GM12878 (cell line): ENCODE measurements around the gene PPP2R2B. TPM values are rescaled to one million over a fixed set of nuclear protein-coding genes. Genes with fewer than 3 reads are reported as not detected.

ENCODE experiments used
- ATAC-seq: fragments of 200-7000 bp; cut with Tn5 transposase; 3 replicates; pipeline ENCODE4 v1.9.1; 2020; ENCODE audit warnings: mild to moderate bottlenecking, moderate library complexity
- BruUV-seq: library from RNA; stranded (reverse); fragments of 400-500 nt; replicated peaks from 2 replicates; lab custom pipeline; 2021; lab: Mats Ljungman, UMichigan
- CTCF ChIA-PET: fragments of 300-600 bp; sonication (Branson Sonifier 250); formaldehyde crosslinking; extraction: SDS; loops from one replicate; lab custom pipeline; 2021; ENCODE audit warnings: inconsistent platforms; lab: Yijun Ruan, JAX
- POLR2A ChIA-PET: fragments of 350-600 bp; formaldehyde crosslinking; extraction: SDS; loops from one replicate; lab custom pipeline; 2021; ENCODE audit warnings: inconsistent platforms; lab: Charles Lee
- RAD21 ChIA-PET: fragments of 300-600 bp; sonication (Branson Sonifier 250); formaldehyde crosslinking; loops from one replicate; lab custom pipeline; 2023; ENCODE audit warnings: antibody characterized with exemption; ENCODE audit not compliant: unreplicated experiment; lab: Charles Lee
- SMC1A ChIA-PET: fragments of 300-600 bp; sonication (Branson Sonifier 250); formaldehyde crosslinking; loops from one replicate; lab custom pipeline; 2023; ENCODE audit not compliant: unreplicated experiment, uncharacterized antibody; lab: Charles Lee
- DNase-seq: peaks from one replicate; pipeline ENCODE4 v3.0.0-alpha.2; 2011; ENCODE audit warnings: low read depth, low spot score
- FAIRE-seq: peaks from 3 replicates; lab custom pipeline; 2011; peaks lifted over from hg19 to GRCh38; lab: Jason Lieb, UNC
- H2AFZ ChIP-seq: 2 replicates; pipeline ENCODE4 v1.6.0; 2011; ENCODE audit warnings: low read depth, low read length, control low read depth; ENCODE audit not compliant: control insufficient read depth
- H3K27ac ChIP-seq: 2 replicates; pipeline ENCODE4 v1.5.1; 2011; ENCODE audit warnings: control low read depth; ENCODE audit not compliant: control insufficient read depth, insufficient read depth
- H3K27me3 ChIP-seq, 2 experiments: replicated peaks in 1 of 2; 2 replicates each; pipeline versions ENCODE4 v1.6.0 to v1.6.1; 2011; ENCODE audit warnings: low read length in 1 of 2; ENCODE audit not compliant: control insufficient read depth in 2 of 2, insufficient read depth in 2 of 2
- H3K36me3 ChIP-seq, 2 experiments: 2 replicates each; pipeline ENCODE4 v1.5.1; 2011; ENCODE audit warnings: low read length in 1 of 2; ENCODE audit not compliant: control insufficient read depth in 2 of 2, insufficient read depth in 2 of 2
- H3K4me1 ChIP-seq: 2 replicates; pipeline ENCODE4 v1.6.1; 2011; ENCODE audit warnings: mild to moderate bottlenecking, low read length, moderate library complexity, mixed read lengths; ENCODE audit not compliant: control insufficient read depth, insufficient read depth
- H3K4me2 ChIP-seq: 2 replicates; pipeline ENCODE4 v1.6.0; 2011; ENCODE audit warnings: control low read depth; ENCODE audit not compliant: control insufficient read depth, insufficient read depth
- H3K4me3 ChIP-seq: fragments of 200-600 bp; sonication (generic); 2 replicates; pipeline ENCODE4 v1.5.1; 2016
- H3K79me2 ChIP-seq: 2 replicates; pipeline ENCODE4 v1.6.0; 2011; ENCODE audit warnings: low read length; ENCODE audit not compliant: control insufficient read depth, insufficient read depth
- H3K9ac ChIP-seq: 2 replicates; pipeline ENCODE4 v1.8.0; 2011; ENCODE audit warnings: low read length, control low read depth, mixed read lengths; ENCODE audit not compliant: control insufficient read depth, insufficient read depth
- H3K9me3 ChIP-seq: replicated peaks from 3 replicates; pipeline ENCODE4 v1.5.1; 2011; ENCODE audit warnings: mild to moderate bottlenecking, low read length; ENCODE audit not compliant: control insufficient read depth, insufficient read depth
- H4K20me1 ChIP-seq: 2 replicates; pipeline ENCODE4 v1.6.0; 2011; ENCODE audit not compliant: control insufficient read depth, insufficient read depth
- BACH1 ChIP-seq: fragments of 450-650 bp; IDR thresholded peaks from 2 replicates; pipeline ENCODE4 v1.6.1; 2017; ENCODE audit warnings: mild to moderate bottlenecking, borderline replicate concordance
- CHD1 ChIP-seq: IDR thresholded peaks from 2 replicates; pipeline ENCODE4 v1.6.1; 2012; ENCODE audit warnings: low read depth, low read length, improper control_type of control experiment
- GABPA ChIP-seq: IDR thresholded peaks from 2 replicates; pipeline ENCODE4 v1.6.1; 2014; ENCODE audit warnings: antibody characterized with exemption, low read depth, mild to moderate bottlenecking, inconsistent platforms
- RB1 ChIP-seq: fragments of 450-650 bp; formaldehyde crosslinking; IDR thresholded peaks from 2 replicates; pipeline ENCODE4 v1.6.1; 2017; ENCODE audit warnings: mild to moderate bottlenecking, borderline replicate concordance
- WGBS: methylation state at CpG from one replicate; pipeline ENCODE4 v1.1.6; 2016; ENCODE audit warnings: low lambda C conversion rate; ENCODE audit not compliant: insufficient replicate concordance, insufficient coverage; ENCODE audit errors: missing lambda C conversion rate; 5-methylcytosine and 5-hydroxymethylcytosine counted together
- in situ Hi-C: fragments of 300-500 bp; cut with MboI; formaldehyde crosslinking; loops from 9 replicates; pipeline ENCODE4 v1.14.3; 2018; ENCODE audit warnings: mixed read lengths
- intact Hi-C: fragments of 100-400 bp; cut with micrococcal nuclease; formaldehyde crosslinking; loops from one replicate; pipeline ENCODE4 v1.14.2; 2022; ENCODE audit not compliant: unreplicated experiment
- polyA plus RNA-seq, 11 experiments: library from polyadenylated mRNA; depleted of rRNA in 4 of 11; unstranded in 6 of 11; stranded (reverse) in 5 of 11; fragments of >200 nt; fragmentation: Nextera tagmentation in 4 of 11; fragmentation: Illumina TruSeq in 1 of 11; extraction: Ambion mirVana in 4 of 11; extraction: Trizol in 1 of 11; gene quantifications; 1 replicate in 1 of 11; 2 replicates in 10 of 11; pipeline versions ENCODE4 v1.2.1 to v1.2.3, GENCODE V29; 2011 to 2016; ENCODE audit warnings: inconsistent platforms in 2 of 11, missing spikeins in 2 of 11, low read depth in 1 of 11
- total RNA-seq, 4 experiments: library from RNA; depleted of rRNA in 3 of 4; stranded (reverse); fragments of >200 nt in 3 of 4; fragmentation: Illumina TruSeq in 1 of 4; extraction: Trizol in 1 of 4; gene quantifications; 2 replicates each; pipeline versions ENCODE4 v1.2.1 to v1.2.3, GENCODE V29; 2013 to 2021

PPP2R2B gene
- total and polyA plus RNA-seq, 10 of the 15 experiments (the other 5 are each of a cell fraction or from before 2014, with no cell fraction given) = not detected

GRCh38 chr5:146892231-146892630 is 13.7 kb upstream of the PPP2R2B start:
- TF ChIP-seq GABPA = no peak
- no peak for TF ChIP-seq BACH1
- TF ChIP-seq, all 136 proteins: peak for 0
- CTCF ChIA-PET = no interaction called here
- no peak overlapping the region for H3K4me3 ChIP-seq

DNA sequence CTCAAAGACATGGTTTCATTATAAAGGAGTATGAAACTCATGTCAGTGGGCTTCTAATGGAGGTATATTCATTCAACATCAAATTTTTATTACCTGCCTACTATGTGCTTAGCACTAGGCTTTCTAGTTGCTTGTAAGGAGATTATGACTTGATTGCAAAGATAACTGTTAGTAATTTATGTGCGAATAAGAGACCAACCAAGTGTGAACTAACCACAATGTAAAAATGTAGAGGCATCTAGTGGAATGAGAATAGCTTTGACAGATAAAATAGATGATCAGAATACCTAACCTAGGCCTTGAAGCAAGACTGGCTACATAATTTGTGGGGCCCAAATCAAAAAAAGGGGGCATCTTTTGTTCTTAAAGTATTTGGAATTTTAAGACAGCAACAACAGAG is 13.0 kb upstream of the PPP2R2B start:
- no peak overlapping the region for H2AFZ ChIP-seq
- H3K4me3 ChIP-seq = no peak overlapping the region
- intact Hi-C loops (no loop called here), in situ Hi-C loops (no loop called here)
- no peaks in the 10 kb centered on the region for H3K79me2 ChIP-seq
- H3K4me1 ChIP-seq = no peaks in the 10 kb centered on the region
- H3K27me3 ChIP-seq = no peaks in the 10 kb centered on the region
- H4K20me1 ChIP-seq = no peaks in the 10 kb centered on the region
- no peaks in the 10 kb centered on the region for H3K36me3 ChIP-seq
- no peak overlapping the region for H3K4me2 ChIP-seq
- WGBS = 48% methylated on average over 1 of the region's 1 CpG
- BruUV-seq = no TSS peak
- SMC1A ChIA-PET = no interaction called here
- TF ChIP-seq CHD1 = no peak
- TF ChIP-seq RB1 = no peak
- CTCF ChIA-PET = no interaction called here
- ATAC-seq (no peak), FAIRE-seq (no peak), DNase-seq (no peak)
- no peak overlapping the region for H3K27ac ChIP-seq
- no peaks in the 10 kb centered on the region for H3K9me3 ChIP-seq
- POLR2A ChIA-PET = no interaction called here
- RAD21 ChIA-PET = no interaction called here
- H3K9ac ChIP-seq = no peak overlapping the region

More at GRCh38 chr5:146892231-146892630, 13.7 kb upstream of the PPP2R2B start:
- no TSS peak for BruUV-seq
- DNase-seq = no peak
- WGBS = 6% methylated on average over 3 of the region's 3 CpGs
- ChIA-PET RAD21 (no interaction called here), SMC1A (no interaction called here), POLR2A (no interaction called here)
- Histone ChIP-seq H3K4me1 (no peaks in the 10 kb centered on the region), H3K9ac (no peak overlapping the region), H2AFZ (no peak overlapping the region), H3K9me3 (no peaks in the 10 kb centered on the region), H3K79me2 (no peaks in the 10 kb centered on the region), H3K27me3 (no peaks in the 10 kb centered on the region), H3K36me3 (no peaks in the 10 kb centered on the region), H3K4me2 (no peak overlapping the region), H4K20me1 (no peaks in the 10 kb centered on the region), H3K27ac (no peak overlapping the region)
- intact Hi-C loops = no loop called here
- in situ Hi-C loops = no loop called here
- FAIRE-seq = no peak
- ATAC-seq = no peak
